Measurements from ENCODE around the gene EPS8L1.

Gene EPS8L1

GRCh38 chr19:55078996-55079395 lies 3.3 kb downstream of the EPS8L1 start:
- H3K4me3 ChIP-seq (ENCODE audit: low read depth, low read length) = no peak overlapping the region
- no peak for TF ChIP-seq CTCF (IDR thresholded peaks at IDR 0.05; ENCODE audit: low read depth, low read length)

DNA sequence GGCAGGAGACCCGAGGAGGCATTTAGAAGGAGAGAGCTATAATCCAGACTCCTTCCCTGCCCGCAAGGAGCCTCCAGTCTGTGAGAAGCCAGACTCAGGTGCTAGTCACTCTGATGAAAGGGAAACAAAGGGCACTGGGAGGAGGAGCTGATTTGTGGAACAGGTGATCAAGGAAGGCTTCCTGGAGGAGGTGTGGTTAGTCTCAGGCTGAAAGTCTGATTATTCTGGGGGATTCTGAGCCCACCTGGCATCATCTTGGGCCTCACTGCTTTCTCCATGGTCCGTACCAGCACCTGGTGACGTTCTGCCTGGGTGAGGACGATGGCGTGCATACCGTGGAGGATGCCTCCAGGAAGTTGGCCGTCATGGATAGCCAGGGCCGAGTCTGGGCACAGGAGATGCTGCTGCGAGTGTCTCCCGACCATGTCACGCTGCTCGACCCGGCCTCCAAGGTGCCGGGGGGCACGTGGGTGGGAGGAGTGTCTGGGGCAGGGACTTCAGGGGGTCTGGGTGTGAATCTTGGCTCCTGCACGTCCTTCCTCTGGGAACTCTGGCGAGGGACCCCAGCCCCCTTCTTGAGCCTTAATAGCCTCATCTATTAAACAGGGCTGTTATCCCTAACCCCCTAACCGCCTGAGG lies 3.9 kb downstream of the EPS8L1 start:
- no peak overlapping the region for H3K4me3 ChIP-seq (ENCODE audit: low read depth, low read length)
- no peak for TF ChIP-seq CTCF (IDR thresholded peaks at IDR 0.05; ENCODE audit: low read depth, low read length)

- peak overlapping the region; percentile 55 for H3K4me3 ChIP-seq (ENCODE audit: low read depth, low read length)
- TF ChIP-seq CTCF (IDR thresholded peaks at IDR 0.05; ENCODE audit: low read depth, low read length) = no peak
These were observed 4.7 kb downstream of the EPS8L1 start for GRCh38 chr19:55080121-55080967.

- H3K4me3 ChIP-seq (ENCODE audit: low read depth, low read length) = peak overlapping the region; percentile 55
- TF ChIP-seq CTCF (IDR thresholded peaks at IDR 0.05; ENCODE audit: low read depth, low read length) = no peak
These were observed 5.5 kb downstream of the EPS8L1 start for GRCh38 chr19:55080968-55081769.

DNA sequence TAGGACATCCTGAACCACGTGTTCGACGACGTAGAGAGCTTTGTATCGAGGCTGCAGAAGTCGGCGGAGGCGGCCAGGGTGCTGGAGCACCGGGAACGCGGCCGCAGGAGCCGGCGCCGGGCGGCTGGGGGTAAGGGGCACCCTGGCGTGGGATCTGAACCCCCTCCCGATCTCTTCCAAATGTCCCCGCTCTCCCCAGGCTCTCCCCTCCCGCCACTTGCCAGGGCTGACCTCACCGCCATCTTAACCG lies 6.0 kb downstream of the EPS8L1 start:
- TF ChIP-seq CTCF (IDR thresholded peaks at IDR 0.05; ENCODE audit: low read depth, low read length) = no peak
- no peak overlapping the region; the same call in 1 of the 2 replicates for H3K4me3 ChIP-seq (ENCODE audit: low read depth, low read length)

DNA sequence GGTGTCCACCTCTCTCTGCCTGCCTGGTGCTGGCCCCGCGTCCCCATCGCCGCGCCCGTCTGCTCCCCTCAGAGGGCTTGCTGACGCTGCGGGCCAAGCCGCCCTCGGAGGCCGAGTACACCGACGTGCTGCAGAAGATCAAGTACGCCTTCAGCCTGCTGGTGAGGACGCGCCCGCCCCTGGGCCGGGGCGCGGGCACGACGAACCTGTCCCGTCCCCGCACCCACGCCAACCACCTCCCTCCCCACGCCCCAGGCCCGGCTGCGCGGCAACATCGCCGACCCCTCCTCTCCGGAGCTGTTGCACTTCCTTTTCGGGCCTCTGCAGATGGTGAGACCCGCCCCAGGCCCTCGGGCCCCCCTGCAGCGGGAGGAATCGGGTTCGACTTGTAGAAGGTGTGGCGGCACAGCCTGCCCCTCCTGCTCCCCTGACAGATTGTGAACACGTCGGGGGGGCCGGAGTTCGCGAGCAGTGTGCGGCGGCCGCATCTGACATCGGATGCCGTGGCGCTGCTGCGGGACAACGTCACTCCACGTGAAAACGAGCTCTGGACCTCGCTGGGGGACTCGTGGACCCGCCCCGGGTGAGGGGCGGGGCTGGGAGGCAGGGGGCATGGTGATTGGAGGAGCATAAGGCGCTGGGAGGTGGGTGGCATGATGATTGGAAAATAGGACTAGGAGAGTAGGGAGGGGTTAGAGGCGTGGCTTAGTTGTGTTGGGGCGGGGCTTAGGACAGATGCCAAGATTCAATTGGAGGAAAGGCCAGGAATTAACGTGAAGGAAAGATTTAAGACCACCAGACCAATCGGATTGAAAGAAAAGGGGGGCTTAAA lies 6.6 kb downstream of the EPS8L1 start:
- H3K4me3 ChIP-seq (ENCODE audit: low read depth, low read length) = no peak overlapping the region
- no peak for TF ChIP-seq CTCF (IDR thresholded peaks at IDR 0.05; ENCODE audit: low read depth, low read length)
